GM19467 (cell line): Measurements from ENCODE around the gene MAP4K5.

Source experiments
- ATAC-seq: cut with Tn5 transposase; IDR thresholded peaks from one replicate; pipeline ENCODE4 v1.9.1; 2021; ENCODE audit warnings: mild to moderate bottlenecking, moderate library complexity; ENCODE audit not compliant: unreplicated experiment

MAP4K5 gene

DNA sequence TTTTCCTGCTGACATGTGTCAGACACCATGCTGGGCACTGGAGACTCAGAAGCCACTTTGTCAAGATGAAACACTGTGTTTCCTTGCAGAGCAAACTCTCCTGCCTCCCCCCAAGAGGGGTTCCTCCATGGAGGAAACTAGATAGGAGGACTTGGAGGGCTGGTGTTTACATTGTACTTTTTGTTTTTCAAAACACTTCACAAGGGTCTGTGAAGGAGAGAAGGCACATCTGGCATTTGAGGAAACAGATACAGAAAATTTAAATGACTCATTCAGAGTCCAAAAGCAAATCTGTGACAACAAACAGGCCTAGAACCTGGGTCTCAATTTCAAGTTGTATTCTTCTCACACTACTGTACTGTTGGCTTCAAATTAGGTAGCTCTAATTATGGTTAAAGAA lies 128.9 kb downstream of the MAP4K5 start:
- no peak for ATAC-seq

DNA sequence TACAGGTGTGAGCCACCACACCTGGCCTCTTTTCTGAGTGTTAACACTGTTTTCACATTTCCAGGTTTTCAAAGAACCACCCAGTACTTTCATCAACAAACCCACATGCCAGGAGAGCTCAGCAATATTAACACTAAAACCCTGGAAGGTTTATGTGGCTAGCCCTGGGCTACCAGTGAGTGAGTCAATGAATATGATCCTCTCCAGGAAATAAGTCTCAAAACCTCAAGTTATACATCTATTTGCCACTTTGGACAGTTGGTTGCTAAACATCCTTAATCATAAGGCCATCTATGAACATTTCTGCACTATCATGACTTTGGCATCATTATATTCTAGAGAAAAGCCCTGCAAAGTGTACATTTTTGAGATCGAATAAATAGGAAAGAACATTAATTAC lies 129.4 kb downstream of the MAP4K5 start:
- ATAC-seq: no peak

DNA sequence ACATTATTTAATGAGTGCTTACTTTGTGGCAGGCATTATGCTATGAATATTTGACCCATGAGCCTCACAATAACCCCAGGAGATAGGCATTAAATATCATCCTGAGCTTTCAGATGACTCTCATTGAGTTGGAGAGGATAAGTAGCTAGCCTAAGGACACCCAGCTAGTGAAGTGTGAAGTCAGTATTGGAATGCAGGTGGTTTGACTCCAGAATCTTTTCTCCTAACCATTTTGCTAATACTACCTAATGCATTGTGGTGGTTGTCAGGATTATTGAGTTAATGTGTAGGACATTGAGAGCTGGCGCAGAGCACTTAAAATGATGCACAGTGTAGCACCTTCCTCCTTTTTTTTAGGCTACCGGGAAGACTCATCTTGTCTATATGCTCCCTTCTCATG lies 131.9 kb downstream of the MAP4K5 start:
- ATAC-seq: no peak

DNA sequence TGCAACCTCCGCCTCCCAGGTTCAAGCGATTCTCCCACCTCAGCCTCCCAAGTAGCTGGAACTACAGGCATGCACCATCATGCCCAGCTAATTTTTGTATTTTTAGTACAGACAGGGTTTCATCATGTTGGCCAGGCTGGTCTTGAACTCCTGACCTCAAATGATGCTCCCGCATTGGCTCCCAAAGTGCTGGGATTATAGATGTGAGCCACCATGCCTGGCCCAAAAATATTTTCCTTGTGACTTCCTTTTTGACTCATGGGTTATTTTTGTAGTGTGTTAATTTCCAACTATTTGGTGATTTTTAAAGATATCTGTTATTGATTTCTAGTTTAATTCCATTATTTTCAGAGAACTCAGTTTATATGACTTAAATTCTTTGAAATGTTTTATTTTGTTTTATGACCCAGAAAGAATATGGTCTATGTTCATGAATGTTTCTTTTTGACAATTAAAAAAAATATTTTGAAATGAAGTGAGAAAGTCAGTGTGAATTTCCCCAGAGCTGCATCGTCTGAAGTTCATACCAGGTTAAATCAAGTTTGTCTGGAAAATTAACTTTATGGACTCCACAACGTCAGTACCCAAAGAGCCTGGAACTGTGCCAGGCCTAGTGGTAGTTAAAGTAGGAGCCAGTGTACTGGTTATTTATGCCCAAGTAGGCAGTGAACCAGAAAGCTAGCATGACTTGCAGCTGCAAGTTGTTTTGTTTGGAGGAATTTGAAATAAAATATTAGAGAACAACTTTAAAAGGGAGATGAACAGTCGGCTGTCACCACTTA lies 132.9 kb downstream of the MAP4K5 start:
- no peak for ATAC-seq

DNA sequence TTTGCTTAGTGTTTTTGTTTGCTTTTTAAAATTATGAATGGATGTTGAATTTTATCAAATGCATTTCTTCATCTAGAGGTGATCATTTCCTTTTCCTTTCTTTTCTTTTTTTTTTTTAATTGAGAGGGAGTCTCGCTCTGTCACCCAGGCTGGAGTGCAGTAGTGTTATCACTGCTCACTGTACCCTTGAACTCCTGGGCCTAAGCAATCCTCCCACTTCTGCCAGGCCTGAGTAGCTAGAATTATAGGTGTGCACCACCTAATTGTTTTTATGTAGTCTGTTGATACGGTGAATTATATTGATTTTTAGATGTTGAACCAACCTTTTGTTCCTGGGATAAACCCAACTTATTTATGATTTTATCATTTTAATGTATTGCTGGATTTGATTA lies 134.2 kb downstream of the MAP4K5 start:
- ATAC-seq: no peak

DNA sequence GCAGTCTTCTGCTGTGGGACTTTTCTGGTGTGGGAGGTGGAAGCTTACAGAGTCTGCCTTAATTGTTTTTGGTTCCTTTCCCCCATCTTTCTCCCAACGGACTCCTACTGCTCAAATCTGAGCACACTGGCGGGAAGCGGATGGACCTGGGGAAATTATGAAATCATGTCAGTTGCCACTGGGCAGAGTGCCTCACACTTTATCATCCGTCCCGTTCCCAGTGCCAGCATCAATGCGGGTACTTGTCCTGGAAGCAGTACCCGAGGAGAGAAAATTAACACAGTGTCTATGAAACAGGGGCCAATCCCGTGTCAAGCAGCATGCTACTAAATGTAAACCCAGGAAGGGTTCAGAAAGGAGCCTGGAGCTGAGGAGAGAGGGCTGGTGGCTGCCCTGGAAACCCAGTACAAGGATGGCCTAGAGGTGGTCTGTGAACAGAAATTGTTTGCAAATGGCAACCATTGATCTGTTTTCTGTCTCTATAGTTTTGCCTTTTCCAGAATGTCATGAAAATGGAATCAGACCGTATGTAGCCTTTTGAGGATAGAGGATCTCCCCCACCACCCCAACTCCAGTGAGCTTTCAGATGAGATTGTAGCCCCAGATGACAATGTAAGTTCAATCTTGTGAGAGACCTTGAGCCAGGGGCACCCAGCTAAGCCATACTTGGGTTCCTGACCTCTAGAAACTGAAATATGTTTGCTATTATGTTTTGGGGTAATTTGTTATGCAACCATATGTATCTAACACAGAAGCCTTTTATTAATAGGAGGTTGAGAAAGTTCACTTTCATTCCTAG lies 134.8 kb downstream of the MAP4K5 start:
- no peak for ATAC-seq

DNA sequence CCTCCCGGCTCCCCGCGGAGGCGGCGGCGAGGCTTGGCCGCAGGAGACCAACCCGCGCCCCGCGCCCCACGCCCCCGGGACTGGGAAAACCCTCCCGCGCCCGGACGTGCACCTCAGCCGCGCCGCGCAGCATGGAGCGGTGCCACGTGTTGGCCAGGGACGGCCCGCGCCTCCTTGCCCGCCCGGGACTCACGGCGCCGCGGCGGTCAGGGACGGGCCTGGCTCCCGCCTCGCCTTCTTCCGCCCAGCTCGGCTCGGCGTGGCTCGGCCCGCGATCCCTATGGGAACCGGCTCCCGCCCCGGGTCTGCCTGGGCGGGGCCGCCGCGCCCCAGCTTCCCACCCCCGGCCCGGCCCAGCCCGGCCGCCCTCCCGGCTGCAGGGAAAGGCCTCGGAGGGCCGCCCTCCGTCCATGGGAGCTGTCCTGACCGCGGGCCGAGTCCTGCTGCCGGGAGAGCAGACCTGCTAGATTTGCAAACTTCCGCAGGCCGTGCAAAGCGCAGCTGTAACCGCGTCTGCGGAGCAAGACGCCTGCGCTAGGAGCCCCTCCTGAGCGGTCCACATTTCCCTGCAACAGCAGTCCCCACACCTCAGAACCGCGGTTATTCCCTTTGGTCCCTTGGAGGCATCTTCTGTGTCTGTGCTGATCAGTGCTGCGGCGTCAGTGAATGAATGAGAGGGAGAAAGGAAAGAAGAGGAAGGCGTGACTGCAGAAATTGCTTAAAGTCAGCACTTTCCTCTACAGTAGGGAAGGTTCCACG lies 135.6 kb downstream of the MAP4K5 start, which contains the start of gene CDKL1:
CDKL1 (minus strand) TSS at position 251 of the 759 bp plus-strand sequence. CDS start 1,013 bp downstream, outside the sequence.
- peak; percentile 59 for ATAC-seq

DNA sequence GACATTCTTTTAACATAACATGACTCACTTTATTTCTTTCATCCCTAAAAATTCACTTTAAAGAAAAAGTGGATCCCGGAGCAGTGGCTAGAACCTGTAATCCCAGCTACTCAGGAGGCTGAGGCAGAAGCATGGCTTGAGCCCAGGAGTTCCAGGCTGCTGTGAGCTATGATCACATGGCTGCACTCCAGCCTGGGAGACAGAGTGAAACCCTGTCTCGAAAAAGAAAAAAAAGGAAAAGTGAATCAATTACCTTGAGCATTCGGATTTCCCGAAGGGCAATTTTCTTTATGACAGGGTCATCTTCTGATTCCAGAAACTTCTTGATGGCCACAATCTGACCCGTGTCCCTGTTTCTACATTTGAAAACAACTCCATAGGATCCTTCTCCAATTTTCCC lies 136.9 kb downstream of the MAP4K5 start:
- no peak for ATAC-seq

DNA sequence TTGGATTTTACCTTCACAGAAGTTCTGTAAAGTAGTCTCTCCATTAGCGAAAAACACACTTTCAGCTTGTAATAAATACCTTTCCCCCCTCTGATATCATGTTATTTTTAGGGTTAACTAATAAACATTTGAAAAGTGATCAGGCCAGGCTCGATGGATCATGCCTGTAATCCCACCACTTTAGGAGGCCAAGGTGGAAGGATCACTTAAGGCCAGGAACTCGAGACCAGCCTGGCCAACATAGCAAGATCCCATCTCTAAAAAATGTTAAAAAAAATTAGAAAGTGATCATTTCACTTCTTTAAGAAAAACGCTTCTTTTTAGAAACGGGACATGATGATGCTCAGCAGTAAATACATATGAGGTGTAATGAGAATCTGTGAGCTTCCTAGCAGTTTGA lies 137.7 kb downstream of the MAP4K5 start:
- ATAC-seq: no peak

DNA sequence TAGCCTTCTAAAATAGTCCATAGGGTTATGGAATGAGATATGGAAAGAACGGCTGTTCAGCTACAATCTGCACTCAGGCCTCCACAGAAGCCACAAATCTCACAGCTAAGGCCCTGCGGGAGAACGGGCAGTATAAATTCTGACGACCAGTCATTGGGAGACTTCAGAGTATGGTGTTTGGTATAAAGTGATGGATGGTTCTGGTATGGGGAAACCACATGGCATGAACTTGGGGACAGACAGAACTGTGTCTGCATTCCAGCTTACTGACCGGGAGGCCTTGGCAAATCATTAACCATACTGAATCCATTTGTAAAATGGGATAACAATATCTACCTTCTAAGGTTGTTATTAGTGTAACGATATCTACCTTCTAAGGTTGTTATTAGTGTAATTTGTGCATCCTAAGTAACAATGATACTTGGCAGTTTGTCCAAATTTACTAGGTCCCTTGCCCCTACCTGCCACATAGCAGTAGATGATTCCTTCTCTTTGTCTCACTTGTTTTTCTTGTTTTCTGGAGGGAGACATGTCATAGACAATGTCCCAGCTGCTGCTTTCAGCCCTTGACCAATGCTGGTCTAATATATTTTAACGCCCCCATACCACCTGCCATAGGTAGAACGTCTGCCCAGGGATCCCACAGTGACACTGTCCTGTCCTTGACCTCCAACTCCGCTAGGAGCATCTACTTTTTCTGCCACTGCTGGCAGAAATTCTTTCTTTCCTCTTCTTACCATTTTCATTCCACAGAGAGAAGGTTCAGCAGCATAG lies 142.5 kb downstream of the MAP4K5 start:
- ATAC-seq: no peak

DNA sequence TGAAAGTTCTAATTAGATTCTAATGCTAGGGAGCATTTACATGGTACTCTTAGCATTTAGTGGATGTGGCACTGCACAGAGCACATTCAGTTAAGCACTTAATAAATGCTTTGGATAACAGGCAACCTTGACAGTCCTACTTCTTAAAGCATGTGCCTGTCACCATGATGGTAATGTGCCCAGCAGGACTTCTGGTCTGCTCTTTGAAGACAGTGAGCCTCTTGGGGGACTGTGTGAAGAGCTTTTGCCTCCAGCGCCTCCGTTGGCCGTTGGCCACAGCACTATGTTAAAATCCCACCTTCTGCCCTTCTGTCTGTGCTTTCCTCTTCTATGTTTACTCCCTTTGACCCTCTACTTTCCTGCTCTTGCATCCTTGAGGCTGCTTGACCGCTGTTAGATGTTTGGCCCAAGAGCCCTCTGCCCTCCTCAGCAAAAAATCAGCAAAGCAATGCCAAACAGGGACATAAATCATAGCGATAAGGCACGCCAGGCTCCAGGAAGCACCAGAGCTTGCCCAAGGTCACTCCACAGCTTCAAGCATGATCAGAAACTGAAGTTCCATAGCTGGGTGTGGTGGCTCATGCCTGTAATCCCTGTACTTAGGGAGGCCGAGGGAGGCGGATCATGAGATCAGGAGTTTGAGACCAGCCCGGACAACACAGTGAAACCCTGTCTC lies 144.0 kb downstream of the MAP4K5 start:
- ATAC-seq: no peak

DNA sequence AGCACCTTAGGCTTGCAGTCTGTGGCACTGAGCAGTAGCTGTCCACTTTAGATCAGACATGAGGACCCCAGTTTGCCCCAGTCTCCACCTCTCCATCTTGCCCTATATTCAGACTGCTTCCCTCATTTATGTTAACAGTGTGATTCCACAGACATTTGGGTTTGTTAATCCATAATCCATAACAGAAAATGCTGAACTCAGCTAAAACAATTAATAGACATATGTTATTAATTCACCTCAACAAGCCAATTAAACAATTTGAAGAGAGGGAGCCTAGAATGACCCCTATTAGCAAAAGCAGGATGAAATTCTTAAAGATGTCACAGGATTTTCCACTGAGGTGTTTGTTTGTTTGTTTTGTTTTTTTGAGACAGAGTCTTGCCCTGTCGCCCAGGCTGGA lies 144.8 kb downstream of the MAP4K5 start:
- no peak for ATAC-seq

DNA sequence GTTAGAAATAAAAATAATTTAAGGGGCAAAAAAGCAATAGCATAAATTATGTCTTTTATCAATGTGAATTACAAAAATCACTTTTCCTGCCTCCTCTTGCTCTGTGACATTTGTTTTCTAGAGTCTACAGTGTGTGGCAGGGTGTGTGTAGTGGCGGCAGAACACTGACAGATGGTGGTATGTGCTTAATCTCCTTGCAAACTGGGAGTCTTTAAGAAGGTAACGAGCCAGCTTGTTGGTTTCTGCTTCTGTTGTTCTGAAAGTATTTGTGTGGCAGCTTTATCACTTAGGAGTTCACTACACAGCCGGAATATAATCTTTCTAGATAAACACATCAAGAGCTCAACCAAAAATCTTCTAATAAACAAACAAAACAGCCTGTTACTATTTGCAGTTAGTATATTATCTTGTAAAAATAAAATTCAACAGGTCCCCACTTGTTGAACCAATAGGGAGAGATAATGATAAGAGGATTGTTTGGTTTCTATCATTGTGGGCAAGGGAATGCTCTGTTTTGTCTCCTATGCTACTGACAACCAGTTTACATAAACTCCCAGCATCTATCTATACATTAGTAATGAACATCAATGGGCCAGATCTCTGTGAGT lies 148.6 kb downstream of the MAP4K5 start:
- no peak for ATAC-seq

DNA sequence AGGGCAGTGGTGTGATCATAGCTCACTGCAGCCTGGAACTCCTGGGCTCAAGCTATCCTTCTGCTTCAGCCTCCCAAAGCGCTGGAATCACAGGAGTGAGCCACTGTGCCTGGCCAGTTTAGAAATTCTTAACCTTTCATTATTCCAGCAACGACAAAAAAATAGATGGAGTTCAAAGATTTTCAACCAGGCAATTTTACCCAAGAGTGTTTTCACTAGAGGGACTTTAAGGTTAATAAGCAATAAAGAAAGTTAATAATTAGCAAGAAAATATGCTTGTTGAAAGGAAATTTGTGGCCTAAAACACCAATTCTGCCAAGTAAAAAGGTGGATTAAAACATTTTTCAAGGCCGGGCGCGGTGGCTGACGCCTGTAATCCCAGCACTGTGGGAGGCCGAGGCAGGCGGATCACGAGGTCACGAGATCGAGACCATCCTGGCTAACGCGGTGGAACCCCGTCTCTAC lies 150.5 kb downstream of the MAP4K5 start:
- ATAC-seq: no peak

DNA sequence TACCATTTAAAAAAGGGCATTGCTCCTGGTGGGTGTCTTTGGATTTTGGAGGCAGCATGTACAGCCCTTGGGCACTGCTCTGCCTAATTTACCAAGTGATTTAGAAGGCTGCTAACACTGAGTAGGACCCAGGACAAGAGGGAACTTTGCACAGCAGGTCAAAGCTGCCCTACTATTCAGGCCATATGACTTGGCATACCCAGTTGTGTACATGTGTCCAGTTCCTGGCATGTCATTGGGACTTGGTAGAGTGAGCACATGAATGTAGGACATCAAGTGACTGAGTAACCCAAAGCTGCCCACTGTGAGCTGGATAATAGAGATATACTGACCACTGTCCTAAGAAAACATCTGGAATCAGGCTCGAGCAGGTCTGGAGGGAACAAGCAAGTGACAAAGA lies 151.4 kb downstream of the MAP4K5 start:
- no peak for ATAC-seq

DNA sequence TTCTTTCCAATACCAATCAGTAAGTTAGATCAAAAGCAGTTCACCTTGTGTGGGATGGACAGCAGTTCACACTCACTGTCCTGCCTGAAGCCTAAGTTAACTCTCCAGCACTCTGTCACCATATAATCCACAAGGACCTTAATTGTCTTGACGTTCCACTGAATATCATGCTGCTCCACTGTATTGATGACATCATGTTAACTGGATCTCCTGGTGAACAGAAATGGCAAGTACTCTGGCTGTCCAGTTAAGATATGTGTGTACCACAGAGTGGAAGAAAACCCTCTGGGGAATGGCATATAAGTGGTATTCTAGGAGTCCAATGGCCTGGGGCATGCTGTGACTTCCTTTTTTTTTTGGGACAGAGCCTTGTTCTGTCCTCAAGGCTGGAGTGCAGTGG lies 151.9 kb downstream of the MAP4K5 start:
- no peak for ATAC-seq

DNA sequence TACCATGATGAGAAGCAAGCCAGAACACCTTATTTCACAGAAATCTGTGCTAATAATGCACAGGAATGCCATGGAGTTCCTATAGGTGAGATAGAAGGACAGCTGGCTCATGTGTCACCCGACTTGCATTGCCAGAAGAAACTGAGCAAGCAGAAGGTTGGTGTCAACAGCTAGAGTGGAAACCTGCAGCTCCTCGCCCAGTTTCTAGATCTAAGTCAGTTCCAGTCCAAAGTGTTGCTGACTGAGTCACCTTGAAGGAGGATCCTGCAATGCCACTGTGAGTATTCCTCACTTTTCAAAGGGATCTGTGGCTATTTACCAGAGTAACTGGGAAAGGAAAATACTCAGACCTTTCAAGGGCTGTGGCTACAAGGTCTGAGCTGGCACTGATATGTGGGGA lies 152.8 kb downstream of the MAP4K5 start:
- ATAC-seq: no peak

DNA sequence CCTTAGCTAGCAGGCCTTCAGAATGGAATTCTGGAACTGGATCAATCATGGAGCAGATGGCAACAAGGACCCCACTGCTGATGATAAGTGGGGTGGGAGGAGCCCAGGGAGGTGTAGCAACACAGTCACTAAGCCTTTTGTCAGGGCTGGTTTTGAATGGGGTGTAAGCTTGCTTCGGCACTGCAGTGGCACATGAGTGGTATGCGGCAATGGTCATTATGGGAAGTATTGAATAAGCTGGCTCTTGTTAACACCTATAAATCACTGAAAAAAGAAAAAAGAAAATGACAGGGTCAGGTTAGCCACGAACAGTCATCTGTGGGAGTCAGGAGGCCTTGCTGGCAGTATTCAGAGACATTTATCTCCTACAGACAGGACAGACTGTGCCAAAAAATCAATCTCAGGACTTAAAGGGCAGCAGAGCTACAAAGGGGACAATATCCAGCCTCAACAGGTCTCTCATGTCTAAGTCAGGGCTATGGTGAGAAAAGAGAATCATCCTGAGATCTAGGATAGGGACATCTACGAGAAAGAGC lies 154.8 kb downstream of the MAP4K5 start:
- no peak for ATAC-seq

DNA sequence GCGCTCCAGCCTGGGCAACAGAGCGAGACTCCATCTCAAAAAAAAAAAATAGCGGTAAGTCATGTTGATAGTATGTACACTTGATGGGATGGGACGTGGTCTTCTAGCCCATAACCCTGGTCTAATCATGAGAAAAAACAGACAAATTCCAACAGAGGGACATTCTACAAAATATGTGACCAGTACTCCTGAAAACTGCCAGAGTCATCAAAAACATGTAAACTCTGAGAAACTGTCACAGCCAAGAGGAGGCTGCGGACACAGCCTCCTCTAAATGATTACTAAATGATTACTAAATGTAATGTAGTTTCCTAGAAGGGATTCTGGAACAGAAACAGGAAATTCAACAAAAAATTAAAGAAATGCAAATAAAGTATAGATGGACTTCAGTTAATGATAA lies 156.6 kb downstream of the MAP4K5 start:
- ATAC-seq: no peak
